MM.1S (cell line): ENCODE data around the gene RIPK4.

ENCODE experiments used
- CTCF ChIP-seq: fragments of 300-600 bp; sonication (generic); IDR thresholded peaks from 2 replicates; pipeline ENCODE4 v1.5.1; 2016; ENCODE audit warnings: antibody characterized with exemption, low read length, mixed read lengths
- EZH2 ChIP-seq: fragments of 300-600 bp; sonication (generic); optimal IDR thresholded peaks from 2 replicates; pipeline ENCODE3; 2017; ENCODE audit warnings: low read depth, mild to moderate bottlenecking, antibody characterized with exemption, low read length, mixed read lengths

- TF ChIP-seq CTCF, result no peak
- no peak for TF ChIP-seq EZH2
Observed at GRCh38 chr21:41726970-41727783, 39.7 kb downstream of the RIPK4 start.
